ENCODE data around the gene SYT6.

- TF ChIP-seq ATF2 (CRISPR knock-in tag; IDR thresholded peaks at IDR 0.05): no peak
- no peak for TF ChIP-seq ZNF501 (CRISPR knock-in tag; IDR thresholded peaks at IDR 0.05)
Measured at GRCh38 chr1:114077188-114077587, 76.5 kb downstream of the SYT6 start.

Measured in HepG2 (cell line).